IMR-90 (cell line): Measurements from ENCODE around the gene ECPAS. TPM values are rescaled to one million over a fixed set of nuclear protein-coding genes. Genes with fewer than 3 reads are reported as not detected.

ENCODE experiments used
- ATAC-seq: fragments of 200-7000 bp; cut with Tn5 transposase; 2 replicates; pipeline ENCODE4 v1.9.1; 2020; ENCODE audit warnings: low read depth, mild to moderate bottlenecking, moderate library complexity
- BruUV-seq: library from RNA; stranded (reverse); fragments of 400-500 nt; replicated peaks from 2 replicates; lab custom pipeline; 2021; lab: Mats Ljungman, UMichigan
- CTCF ChIA-PET: fragments of 300-600 bp; formaldehyde crosslinking; extraction: SDS; loops from one replicate; lab custom pipeline; 2021; ENCODE audit warnings: antibody characterized with exemption; lab: Yijun Ruan, JAX
- POLR2A ChIA-PET: fragments of 300-600 bp; sonication (Branson Sonifier 250); formaldehyde crosslinking; loops from one replicate; lab custom pipeline; 2022; ENCODE audit warnings: antibody characterized with exemption; ENCODE audit not compliant: unreplicated experiment; lab: Charles Lee
- DNase-seq: peaks from one replicate; pipeline ENCODE4 v3.0.0; 2013
- H2AFZ ChIP-seq: replicated peaks from 2 replicates; pipeline ENCODE3; 2013; ENCODE audit warnings: low read length, mild to moderate bottlenecking; ENCODE audit not compliant: poor library complexity
- H2AK5ac ChIP-seq: 2 replicates; pipeline ENCODE4 v1.6.1; 2013; ENCODE audit warnings: low read depth, low read length, inconsistent platforms
- H2AK9ac ChIP-seq: replicated peaks from 2 replicates; pipeline ENCODE3; 2013; ENCODE audit warnings: mild to moderate bottlenecking, low read depth, low read length, moderate library complexity; ENCODE audit not compliant: poor library complexity
- H2BK120ac ChIP-seq: 2 replicates; pipeline ENCODE4 v1.6.1; 2013; ENCODE audit warnings: low read depth, low read length, inconsistent platforms
- H2BK15ac ChIP-seq: 3 replicates; pipeline ENCODE4 v1.6.1; 2013; ENCODE audit warnings: low read depth, low read length, inconsistent platforms
- H2BK20ac ChIP-seq: 2 replicates; pipeline ENCODE4 v1.6.1; 2013; ENCODE audit warnings: low read depth, mild to moderate bottlenecking, inconsistent platforms, low read length, moderate library complexity
- H2BK5ac ChIP-seq: 2 replicates; pipeline ENCODE4 v1.6.1; 2013; ENCODE audit warnings: mild to moderate bottlenecking, low read depth, low read length, inconsistent platforms; ENCODE audit not compliant: poor library complexity, severe bottlenecking
- H3K14ac ChIP-seq: replicated peaks from 2 replicates; pipeline ENCODE4 v1.6.1; 2013; ENCODE audit warnings: low read depth, low read length, inconsistent platforms
- H3K18ac ChIP-seq: 2 replicates; pipeline ENCODE4 v1.6.1; 2013; ENCODE audit warnings: low read depth, low read length, control low read depth
- H3K23ac ChIP-seq: 2 replicates; pipeline ENCODE4 v1.6.1; 2013; ENCODE audit warnings: low read depth, low read length, inconsistent platforms
- H3K27ac ChIP-seq: 2 replicates; pipeline ENCODE4 v1.5.1; 2013; ENCODE audit warnings: mild to moderate bottlenecking, control low read depth, low read length; ENCODE audit not compliant: insufficient read depth
- H3K27me3 ChIP-seq: 2 replicates; pipeline ENCODE4 v1.6.1; 2013; ENCODE audit warnings: low read length; ENCODE audit not compliant: control insufficient read depth, insufficient read depth
- H3K36me3 ChIP-seq: 2 replicates; pipeline ENCODE4 v1.6.1; 2013; ENCODE audit warnings: low read length, mixed read lengths; ENCODE audit not compliant: control insufficient read depth, insufficient read depth
- H3K4ac ChIP-seq: 2 replicates; pipeline ENCODE4 v1.6.1; 2013; ENCODE audit warnings: low read depth, low read length, inconsistent platforms
- H3K4me1 ChIP-seq: 2 replicates; pipeline ENCODE4 v1.6.1; 2013; ENCODE audit warnings: low read length, mixed read lengths; ENCODE audit not compliant: control insufficient read depth, insufficient read depth
- H3K4me2 ChIP-seq: 2 replicates; pipeline ENCODE4 v1.6.1; 2013; ENCODE audit warnings: low read depth, mild to moderate bottlenecking, control low read depth, low read length, moderate library complexity
- H3K4me3 ChIP-seq: 2 replicates; pipeline ENCODE4 v1.5.1; 2013; ENCODE audit warnings: low read depth, mild to moderate bottlenecking, control low read depth, low read length, moderate library complexity; ENCODE audit not compliant: insufficient read depth
- H3K56ac ChIP-seq: 2 replicates; pipeline ENCODE4 v1.6.1; 2013; ENCODE audit warnings: low read length, inconsistent platforms; ENCODE audit not compliant: insufficient read depth; ENCODE audit errors: extremely low read depth
- H3K79me1 ChIP-seq, 2 experiments: 2 replicates each; pipeline ENCODE4 v1.6.1; 2013; ENCODE audit warnings: low read length in 2 of 2, inconsistent platforms in 1 of 2, low read depth in 1 of 2
- H3K9ac ChIP-seq: 2 replicates; pipeline ENCODE4 v1.6.1; 2013; ENCODE audit warnings: low read depth, low read length, control low read depth
- H3K9me1 ChIP-seq: 2 replicates; pipeline ENCODE4 v1.6.1; 2013; ENCODE audit warnings: low read length, inconsistent platforms; ENCODE audit not compliant: insufficient read depth
- H3K9me3 ChIP-seq: 2 replicates; pipeline ENCODE4 v1.6.1; 2013; ENCODE audit warnings: low read length; ENCODE audit not compliant: control insufficient read depth, insufficient read depth
- H4K20me1 ChIP-seq: 2 replicates; pipeline ENCODE4 v1.6.1; 2013; ENCODE audit warnings: low read length, inconsistent platforms; ENCODE audit not compliant: insufficient read depth
- H4K5ac ChIP-seq: 2 replicates; pipeline ENCODE4 v1.6.1; 2013; ENCODE audit warnings: mild to moderate bottlenecking, low read depth, low read length, control low read depth
- H4K8ac ChIP-seq, 2 experiments: 2 replicates each; pipeline ENCODE4 v1.6.1; 2013; ENCODE audit warnings: low read depth in 2 of 2, low read length in 2 of 2, control low read depth in 1 of 2, inconsistent platforms in 1 of 2
- H4K91ac ChIP-seq: 2 replicates; pipeline ENCODE4 v1.6.1; 2013; ENCODE audit warnings: low read depth, low read length, inconsistent platforms; ENCODE audit not compliant: insufficient read depth
- BHLHE40 ChIP-seq: fragments of 150-350 bp; IDR thresholded peaks from 2 replicates; pipeline ENCODE4 v1.6.1; 2016; ENCODE audit warnings: mild to moderate bottlenecking, low read depth, low read length
- CEBPB ChIP-seq: IDR thresholded peaks from 2 replicates; pipeline ENCODE4 v1.6.1; 2012; ENCODE audit warnings: low read depth, low read length, improper control_type of control experiment
- CTCF ChIP-seq: conservative IDR thresholded peaks from 2 replicates; pipeline ENCODE4 v1.5.1; 2012; ENCODE audit warnings: mild to moderate bottlenecking, low read depth, low read length, improper control_type of control experiment
- ELK1 ChIP-seq: fragments of 150-350 bp; IDR thresholded peaks from 2 replicates; pipeline ENCODE4 v1.6.1; 2016; ENCODE audit warnings: low read depth, mild to moderate bottlenecking, low read length, moderate library complexity, borderline replicate concordance
- FOS ChIP-seq: fragments of 150-350 bp; IDR thresholded peaks from 2 replicates; pipeline ENCODE4 v1.6.1; 2016; ENCODE audit warnings: low read depth, low read length
- MAFK ChIP-seq: IDR thresholded peaks from 2 replicates; pipeline ENCODE4 v1.6.1; 2012; ENCODE audit warnings: low read depth, low read length, improper control_type of control experiment
- MXI1 ChIP-seq: IDR thresholded peaks from 2 replicates; pipeline ENCODE4 v1.6.1; 2012; ENCODE audit warnings: low read depth, mild to moderate bottlenecking, low read length, moderate library complexity, borderline replicate concordance
- NFE2L2 ChIP-seq: fragments of 150-350 bp; IDR thresholded peaks from 2 replicates; pipeline ENCODE4 v1.6.1; 2016; ENCODE audit warnings: low read depth, mild to moderate bottlenecking, low read length
- POLR2A ChIP-seq: IDR thresholded peaks from 2 replicates; pipeline ENCODE4 v1.6.1; 2012; ENCODE audit warnings: mild to moderate bottlenecking, low read depth, low read length
- RAD21 ChIP-seq: IDR thresholded peaks from 2 replicates; pipeline ENCODE4 v1.6.1; 2012; ENCODE audit warnings: low read length, improper control_type of control experiment
- RCOR1 ChIP-seq: IDR thresholded peaks from 2 replicates; pipeline ENCODE4 v1.6.1; 2012; ENCODE audit warnings: mild to moderate bottlenecking, low read length, improper control_type of control experiment; ENCODE audit not compliant: insufficient replicate concordance
- RFX5 ChIP-seq: IDR thresholded peaks from 2 replicates; pipeline ENCODE4 v1.8.0; 2012; ENCODE audit warnings: low read depth, mild to moderate bottlenecking, low read length, moderate library complexity
- USF2 ChIP-seq: fragments of 150-350 bp; IDR thresholded peaks from 2 replicates; pipeline ENCODE4 v1.6.1; 2017; ENCODE audit warnings: mild to moderate bottlenecking, antibody characterized with exemption, low read length, low read depth
- WGBS, 2 experiments: methylation state at CpG; one replicate each; pipeline versions ENCODE4 v1.1.5 to v1.1.7; 2013; ENCODE audit warnings: missing lambda C conversion rate in 2 of 2; ENCODE audit not compliant: insufficient read length in 1 of 2; ENCODE audit errors: extremely low coverage in 2 of 2; 5-methylcytosine and 5-hydroxymethylcytosine counted together
- dilution Hi-C: fragments of 300-500 bp; cut with HindIII; formaldehyde crosslinking; loops from one replicate; pipeline ENCODE4 v1.14.3; 2018; ENCODE audit warnings: low sequenced_read_pairs; ENCODE audit not compliant: unreplicated experiment
- in situ Hi-C: fragments of 300-500 bp; cut with MboI; formaldehyde crosslinking; loops from 3 replicates; pipeline ENCODE4 v1.14.3; 2019; ENCODE audit warnings: low sequenced_read_pairs, inconsistent platforms, mixed read lengths
- intact Hi-C: fragments of 100-400 bp; cut with micrococcal nuclease; formaldehyde crosslinking; loops from 2 replicates; pipeline ENCODE4 v1.10.0; 2022
- polyA plus RNA-seq, 3 experiments: library from polyadenylated mRNA; depleted of rRNA; stranded (reverse); fragments of >200 nt; gene quantifications; 2 replicates each; pipeline ENCODE4 v1.2.3, GENCODE V29; 2012; ENCODE audit warnings: low replicate concordance in 1 of 3
- total RNA-seq: library from RNA; depleted of rRNA; stranded (reverse); fragments of >200 nt; gene quantifications from 2 replicates; pipeline ENCODE4 v1.2.3, GENCODE V29; 2012

The ECPAS gene
- total and polyA plus RNA-seq, 2 of the 4 experiments (the other 2 are of a cell fraction): 20.1 to 54.8 TPM

GRCh38 chr9:111524731-111525055 is 40.5 kb upstream of the ECPAS start (continued):
- TF ChIP-seq ELK1 (no peak), FOS (no peak)

GRCh38 chr9:111516061-111516465 is 31.9 kb upstream of the ECPAS start:
- Histone ChIP-seq H3K27ac (no peak overlapping the region), H2AK5ac (no peak overlapping the region), H3K56ac (no peak overlapping the region), H3K27me3 (peaks cover 1% of the 10 kb centered on the region), H3K36me3 (no peaks in the 10 kb centered on the region), H2AFZ (peak overlapping the region; percentile 58), H3K23ac (no peak overlapping the region), H3K14ac (no peak overlapping the region), H3K18ac (no peak overlapping the region), H2BK5ac (no peak overlapping the region), H3K79me1 (no peaks in the 10 kb centered on the region), H3K9me1 (no peaks in the 10 kb centered on the region), H2AK9ac (no peak overlapping the region), H3K4me3 (no peak overlapping the region), H3K4ac (no peak overlapping the region), H3K9me3 (no peaks in the 10 kb centered on the region; the same call in 1 of the 2 replicates), H4K20me1 (no peaks in the 10 kb centered on the region), H3K9ac (no peak overlapping the region), H2BK20ac (no peak overlapping the region), H2BK120ac (no peak overlapping the region), H4K5ac (no peak overlapping the region), H3K4me2 (no peak overlapping the region), H4K8ac (no peak overlapping the region), H3K4me1 (no peaks in the 10 kb centered on the region), H4K91ac (no peak overlapping the region), H2BK15ac (no peak overlapping the region)
- dilution Hi-C loops: no loop called here
- 41% methylated on average over 2 of the region's 2 CpGs; no CpG with 5 or more reads in 1 of the 2 experiments for WGBS, 2 experiments
- POLR2A ChIA-PET: no interaction called here
- in situ Hi-C loops: no loop called here
- intact Hi-C loops: no loop called here
- CTCF ChIA-PET: no interaction called here
- no TSS peak for BruUV-seq
- peak; percentile 18 for DNase-seq
- ATAC-seq: peak; percentile 57
- TF ChIP-seq USF2 (no peak), RFX5 (no peak), MXI1 (no peak), RCOR1 (no peak), FOS (no peak), POLR2A (no peak), BHLHE40 (no peak), MAFK (no peak), CTCF (no peak), CEBPB (no peak), NFE2L2 (no peak), RAD21 (no peak), ELK1 (no peak)
